ENCODE data around the gene CD320.
A peak's percentile ranks its signal among the peaks of the same experiment; 100 is the strongest.
"Not testable (repeated sequence)": the region's sequence is repeated elsewhere in the genome, so short reads cannot be mapped to it uniquely, and the experiment has no call there.

The CD320 gene

GRCh38 chr19:8333767-8334457, 25.8 kb upstream of the CD320 start:
- no peak for DNase-seq (ENCODE audit: low read depth, low spot score)

GRCh38 chr19:8332976-8333766, 25.0 kb upstream of the CD320 start:
- DNase-seq (ENCODE audit: low read depth, low spot score), result no peak

GRCh38 chr19:8331263-8331845, 23.2 kb upstream of the CD320 start:
- DNase-seq (ENCODE audit: low read depth, low spot score), result no peak

- no peak for DNase-seq (ENCODE audit: low read depth, low spot score)
Measured at GRCh38 chr19:8329996-8330395, 21.8 kb upstream of the CD320 start.

GRCh38 chr19:8325454-8325853, 17.3 kb upstream of the CD320 start:
- no peak for DNase-seq (ENCODE audit: low read depth, low spot score)

GRCh38 chr19:8324186-8325050, 16.3 kb upstream of the CD320 start:
- DNase-seq (ENCODE audit: low read depth, low spot score), result no peak

- DNase-seq (ENCODE audit: low read depth, low spot score), result no peak
Measured at GRCh38 chr19:8323781-8324185, 15.6 kb upstream of the CD320 start.

GRCh38 chr19:8322638-8322997, 14.5 kb upstream of the CD320 start:
- DNase-seq (ENCODE audit: low read depth, low spot score), result no peak

GRCh38 chr19:8321986-8322637, 14.0 kb upstream of the CD320 start:
- no peak for DNase-seq (ENCODE audit: low read depth, low spot score)

GRCh38 chr19:8321067-8321985, 13.2 kb upstream of the CD320 start, which contains the start of the genes NDUFA7 and RPS28:
NDUFA7 (minus strand) TSS chr19:8321375; CDS start chr19:8321358, 17 bp downstream.
RPS28 (plus strand) TSS chr19:8321496; CDS start chr19:8321531, 35 bp downstream.
- peak; percentile 95 for DNase-seq (ENCODE audit: low read depth, low spot score)

GRCh38 chr19:8320564-8321066, 12.5 kb upstream of the CD320 start:
- DNase-seq (ENCODE audit: low read depth, low spot score), result no peak

GRCh38 chr19:8319807-8320520, 11.8 kb upstream of the CD320 start:
- no peak for DNase-seq (ENCODE audit: low read depth, low spot score)

- not testable (repeated sequence) for DNase-seq (ENCODE audit: low read depth, low spot score)
Measured at GRCh38 chr19:8318835-8319234, 10.7 kb upstream of the CD320 start.

GRCh38 chr19:8316351-8317125, 8.4 kb upstream of the CD320 start:
- DNase-seq (ENCODE audit: low read depth, low spot score), result no peak

GRCh38 chr19:8314981-8315640, 7.0 kb upstream of the CD320 start:
- not testable (repeated sequence) for DNase-seq (ENCODE audit: low read depth, low spot score)

- no peak for DNase-seq (ENCODE audit: low read depth, low spot score)
Measured at GRCh38 chr19:8311461-8312260, 3.5 kb upstream of the CD320 start.

Measured in activated naive CD8-positive, alpha-beta T cell treated with anti-CD3 and anti-CD28 coated beads, Interleukin-2, amount 50 U/mL, for 16 hours (primary cell).